A549 (cell line): ENCODE measurements around the gene RASSF8.

ENCODE experiments used
- RCOR1 ChIP-seq: fragments of 150-350 bp; IDR thresholded peaks from 2 replicates; pipeline ENCODE4 v1.6.1; 2014; ENCODE audit warnings: antibody characterized with exemption, low read length, low read depth
- TF ChIP-seq, protein P1 (sequence below): fragments of >200 bp; sonication (Bioruptor Twin); formaldehyde crosslinking; IDR thresholded peaks from 3 replicates; pipeline ENCODE4 v1.5.1; 2016

DNA sequence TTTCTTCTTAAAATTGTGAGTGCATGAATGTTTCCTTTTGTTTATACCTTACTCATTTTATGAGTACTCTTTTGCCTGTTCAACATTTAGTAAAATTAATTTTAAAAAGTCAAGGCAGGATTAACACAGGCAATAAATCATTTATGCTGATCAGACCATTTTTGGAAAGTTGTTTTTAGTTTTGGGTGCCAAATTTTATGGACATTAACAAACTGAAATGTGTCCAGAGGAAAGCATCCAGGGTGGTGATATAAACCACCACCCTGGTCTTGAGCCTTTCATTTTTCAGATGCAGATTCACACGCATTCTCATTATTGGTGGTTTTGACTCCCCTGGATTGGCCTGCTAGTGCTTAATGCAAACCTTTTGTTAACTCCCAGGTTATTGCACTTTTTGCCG lies 26.3 kb downstream of the RASSF8 start:
- no peak for TF ChIP-seq RCOR1
- TF ChIP-seq, protein P1, sequence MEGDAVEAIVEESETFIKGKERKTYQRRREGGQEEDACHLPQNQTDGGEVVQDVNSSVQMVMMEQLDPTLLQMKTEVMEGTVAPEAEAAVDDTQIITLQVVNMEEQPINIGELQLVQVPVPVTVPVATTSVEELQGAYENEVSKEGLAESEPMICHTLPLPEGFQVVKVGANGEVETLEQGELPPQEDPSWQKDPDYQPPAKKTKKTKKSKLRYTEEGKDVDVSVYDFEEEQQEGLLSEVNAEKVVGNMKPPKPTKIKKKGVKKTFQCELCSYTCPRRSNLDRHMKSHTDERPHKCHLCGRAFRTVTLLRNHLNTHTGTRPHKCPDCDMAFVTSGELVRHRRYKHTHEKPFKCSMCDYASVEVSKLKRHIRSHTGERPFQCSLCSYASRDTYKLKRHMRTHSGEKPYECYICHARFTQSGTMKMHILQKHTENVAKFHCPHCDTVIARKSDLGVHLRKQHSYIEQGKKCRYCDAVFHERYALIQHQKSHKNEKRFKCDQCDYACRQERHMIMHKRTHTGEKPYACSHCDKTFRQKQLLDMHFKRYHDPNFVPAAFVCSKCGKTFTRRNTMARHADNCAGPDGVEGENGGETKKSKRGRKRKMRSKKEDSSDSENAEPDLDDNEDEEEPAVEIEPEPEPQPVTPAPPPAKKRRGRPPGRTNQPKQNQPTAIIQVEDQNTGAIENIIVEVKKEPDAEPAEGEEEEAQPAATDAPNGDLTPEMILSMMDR = no peak
